Measurements from ENCODE around the gene ASTN2. TPM values are rescaled to one million over a fixed set of nuclear protein-coding genes. Genes with fewer than 3 reads are reported as not detected.

Gene ASTN2
- total RNA-seq, 1 experiment from 2014 or later = 4.8 TPM

DNA sequence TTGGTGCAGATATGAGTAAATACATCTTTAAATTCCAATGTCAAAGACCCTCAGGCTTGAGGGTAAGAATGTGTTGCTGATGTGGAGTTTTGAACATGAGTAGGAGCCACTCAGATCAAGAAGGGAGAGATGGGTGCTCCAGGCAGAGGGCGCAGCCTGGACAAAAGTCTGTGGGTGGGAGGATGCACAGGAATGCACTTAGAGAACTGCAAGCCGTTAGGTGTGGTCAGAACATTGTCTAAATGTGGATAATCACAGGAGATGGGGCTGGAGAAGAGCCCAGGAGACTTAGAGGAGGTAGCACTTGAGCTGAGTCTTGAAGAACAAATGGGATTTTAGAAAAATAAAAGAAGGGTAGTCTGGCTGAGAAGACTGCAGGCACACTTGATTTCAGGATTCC, 1005.7 kb downstream of the ASTN2 start:
- no peak overlapping the region for H3K27ac ChIP-seq (ENCODE audit: low read depth, low read length)
- no peak overlapping the region for H3K9ac ChIP-seq (ENCODE audit: low read length)
- H2AFZ ChIP-seq (ENCODE audit: low read depth, low read length, poor library complexity, severe bottlenecking) = no peak overlapping the region
- no peaks in the 10 kb centered on the region for H3K9me2 ChIP-seq (ENCODE audit: insufficient read depth)
- H3K4me2 ChIP-seq (ENCODE audit: low read length) = no peak overlapping the region
- no peaks in the 10 kb centered on the region for H3K36me3 ChIP-seq (ENCODE audit: control insufficient read depth in 1 of 2, insufficient read depth in 2 of 2, low read length in 2 of 2)
- intact Hi-C loops (cut with micrococcal nuclease) = no loop called here
- no peaks in the 10 kb centered on the region for H3K27me3 ChIP-seq (ENCODE audit: insufficient read depth, low read length)
- H3K4me1 ChIP-seq (ENCODE audit: control insufficient read depth in 1 of 2, insufficient read depth in 2 of 2, low read length in 2 of 2) = no peaks in the 10 kb centered on the region
- no peaks in the 10 kb centered on the region for H3K9me3 ChIP-seq (ENCODE audit: control insufficient read depth in 1 of 2, insufficient read depth in 1 of 2, low read depth in 1 of 2, low read length in 2 of 2)
- BruUV-seq (replicated peaks) = no TSS peak
- no peaks in the 10 kb centered on the region for H3K79me2 ChIP-seq (ENCODE audit: insufficient read depth, low read length)
- TF ChIP-seq, protein P1, sequence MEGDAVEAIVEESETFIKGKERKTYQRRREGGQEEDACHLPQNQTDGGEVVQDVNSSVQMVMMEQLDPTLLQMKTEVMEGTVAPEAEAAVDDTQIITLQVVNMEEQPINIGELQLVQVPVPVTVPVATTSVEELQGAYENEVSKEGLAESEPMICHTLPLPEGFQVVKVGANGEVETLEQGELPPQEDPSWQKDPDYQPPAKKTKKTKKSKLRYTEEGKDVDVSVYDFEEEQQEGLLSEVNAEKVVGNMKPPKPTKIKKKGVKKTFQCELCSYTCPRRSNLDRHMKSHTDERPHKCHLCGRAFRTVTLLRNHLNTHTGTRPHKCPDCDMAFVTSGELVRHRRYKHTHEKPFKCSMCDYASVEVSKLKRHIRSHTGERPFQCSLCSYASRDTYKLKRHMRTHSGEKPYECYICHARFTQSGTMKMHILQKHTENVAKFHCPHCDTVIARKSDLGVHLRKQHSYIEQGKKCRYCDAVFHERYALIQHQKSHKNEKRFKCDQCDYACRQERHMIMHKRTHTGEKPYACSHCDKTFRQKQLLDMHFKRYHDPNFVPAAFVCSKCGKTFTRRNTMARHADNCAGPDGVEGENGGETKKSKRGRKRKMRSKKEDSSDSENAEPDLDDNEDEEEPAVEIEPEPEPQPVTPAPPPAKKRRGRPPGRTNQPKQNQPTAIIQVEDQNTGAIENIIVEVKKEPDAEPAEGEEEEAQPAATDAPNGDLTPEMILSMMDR (IDR thresholded peaks at IDR 0.05 in 2 of 3, conservative IDR thresholded peaks at IDR 0.05 in 1 of 3; ENCODE audit: borderline replicate concordance in 1 of 3, insufficient read depth in 1 of 3, low read depth in 2 of 3, low read length in 2 of 3) = no peak
- no peak for TF ChIP-seq CBX3 (IDR thresholded peaks at IDR 0.05; ENCODE audit: low read depth)
- no peak for TF ChIP-seq ZNF274 (IDR thresholded peaks at IDR 0.05; ENCODE audit: low read depth, low read length)
- TF ChIP-seq RAD21 (IDR thresholded peaks at IDR 0.05; ENCODE audit: low read depth) = no peak
- no peak for TF ChIP-seq ZFX (IDR thresholded peaks at IDR 0.05)
- no peak for TF ChIP-seq JUND (IDR thresholded peaks at IDR 0.05)
- no peak for TF ChIP-seq ELF1 (IDR thresholded peaks at IDR 0.05; ENCODE audit: borderline replicate concordance, low read depth)
- no peak for TF ChIP-seq POLR2AphosphoS5 (IDR thresholded peaks at IDR 0.05; ENCODE audit: low read depth, low read length)
- no peak for TF ChIP-seq SRF (IDR thresholded peaks at IDR 0.05; ENCODE audit: low read depth)
- TF ChIP-seq, protein P2, sequence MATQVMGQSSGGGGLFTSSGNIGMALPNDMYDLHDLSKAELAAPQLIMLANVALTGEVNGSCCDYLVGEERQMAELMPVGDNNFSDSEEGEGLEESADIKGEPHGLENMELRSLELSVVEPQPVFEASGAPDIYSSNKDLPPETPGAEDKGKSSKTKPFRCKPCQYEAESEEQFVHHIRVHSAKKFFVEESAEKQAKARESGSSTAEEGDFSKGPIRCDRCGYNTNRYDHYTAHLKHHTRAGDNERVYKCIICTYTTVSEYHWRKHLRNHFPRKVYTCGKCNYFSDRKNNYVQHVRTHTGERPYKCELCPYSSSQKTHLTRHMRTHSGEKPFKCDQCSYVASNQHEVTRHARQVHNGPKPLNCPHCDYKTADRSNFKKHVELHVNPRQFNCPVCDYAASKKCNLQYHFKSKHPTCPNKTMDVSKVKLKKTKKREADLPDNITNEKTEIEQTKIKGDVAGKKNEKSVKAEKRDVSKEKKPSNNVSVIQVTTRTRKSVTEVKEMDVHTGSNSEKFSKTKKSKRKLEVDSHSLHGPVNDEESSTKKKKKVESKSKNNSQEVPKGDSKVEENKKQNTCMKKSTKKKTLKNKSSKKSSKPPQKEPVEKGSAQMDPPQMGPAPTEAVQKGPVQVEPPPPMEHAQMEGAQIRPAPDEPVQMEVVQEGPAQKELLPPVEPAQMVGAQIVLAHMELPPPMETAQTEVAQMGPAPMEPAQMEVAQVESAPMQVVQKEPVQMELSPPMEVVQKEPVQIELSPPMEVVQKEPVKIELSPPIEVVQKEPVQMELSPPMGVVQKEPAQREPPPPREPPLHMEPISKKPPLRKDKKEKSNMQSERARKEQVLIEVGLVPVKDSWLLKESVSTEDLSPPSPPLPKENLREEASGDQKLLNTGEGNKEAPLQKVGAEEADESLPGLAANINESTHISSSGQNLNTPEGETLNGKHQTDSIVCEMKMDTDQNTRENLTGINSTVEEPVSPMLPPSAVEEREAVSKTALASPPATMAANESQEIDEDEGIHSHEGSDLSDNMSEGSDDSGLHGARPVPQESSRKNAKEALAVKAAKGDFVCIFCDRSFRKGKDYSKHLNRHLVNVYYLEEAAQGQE (IDR thresholded peaks at IDR 0.05; ENCODE audit: low read depth) = no peak
- TF ChIP-seq EGR1 (IDR thresholded peaks at IDR 0.05; ENCODE audit: low read depth) = no peak
- no peak for TF ChIP-seq EZH2phosphoT487 (IDR thresholded peaks at IDR 0.05; ENCODE audit: borderline replicate concordance)
- TF ChIP-seq, protein P3, sequence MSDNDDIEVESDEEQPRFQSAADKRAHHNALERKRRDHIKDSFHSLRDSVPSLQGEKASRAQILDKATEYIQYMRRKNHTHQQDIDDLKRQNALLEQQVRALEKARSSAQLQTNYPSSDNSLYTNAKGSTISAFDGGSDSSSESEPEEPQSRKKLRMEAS (IDR thresholded peaks at IDR 0.05) = no peak
- TF ChIP-seq POLR2A (IDR thresholded peaks at IDR 0.05; ENCODE audit: borderline replicate concordance, extremely low read depth, insufficient read depth, insufficient read length) = no peak
- no peak for TF ChIP-seq SP1 (IDR thresholded peaks at IDR 0.05; ENCODE audit: low read depth)
- ChIA-PET POLR2A (no interaction called here), CTCF (no interaction called here), RAD21 (ENCODE audit: low non-redundant PET in 1 of 2, low total read pairs in 2 of 2, uncharacterized antibody in 2 of 2, unreplicated experiment in 2 of 2) (no interaction called here)
- DNase-seq (ENCODE audit: low read depth, low spot score) = no peak
- ATAC-seq = no peak
- H4K20me1 ChIP-seq (ENCODE audit: insufficient read depth) = no peaks in the 10 kb centered on the region
- H3K4me3 ChIP-seq (replicated peaks in 1 of 2; ENCODE audit: low read depth in 1 of 2, low read length in 2 of 2) = no peak overlapping the region
